ENCODE data around the gene GID8. TPM values are rescaled to one million over a fixed set of nuclear protein-coding genes. Genes with fewer than 3 reads are reported as not detected.

The GID8 gene
- total and polyA plus RNA-seq, 2 donors (not counting 1 experiment from before 2014, with no cell fraction given) = 12.4 to 47.4 TPM

- no peaks in the 10 kb centered on the region for H3K79me2 ChIP-seq (ENCODE audit: control insufficient read depth, insufficient read depth, low read length)
- TF ChIP-seq CTCF (IDR thresholded peaks at IDR 0.05) (no peak), EZH2 (IDR thresholded peaks at IDR 0.05; ENCODE audit: borderline replicate concordance, insufficient read depth, low read depth, low read length, poor library complexity, severe bottlenecking) (no peak)
- H3K4me3 ChIP-seq (ENCODE audit: control extremely low read depth in 1 of 5, extremely low read depth in 1 of 5, insufficient read depth in 1 of 5, low read depth in 2 of 5, low read length in 4 of 5) = no peak overlapping the region
- ATAC-seq (ENCODE audit: low read depth) (no peak), DNase-seq (no peak)
- intact Hi-C loops (cut with micrococcal nuclease) = no loop called here
- ChIA-PET POLR2A (no interaction called here), CTCF (interaction anchor here (0.8 to 1.6 kb wide), 3 partner anchors 12 to 83 kb away, joined by 3 to 5 read pairs (median 4); no protein-coding TSS in a partner anchor)
- no peaks in the 10 kb centered on the region for H3K9me3 Mint-ChIP-seq (ENCODE audit: insufficient read depth)
- H3K9ac ChIP-seq (ENCODE audit: low read length) = no peak overlapping the region
- no peak overlapping the region for H3K27ac ChIP-seq (ENCODE audit: low read length in 2 of 2)
- no peaks in the 10 kb centered on the region for H3K4me1 Mint-ChIP-seq
- peaks cover 31% of the 10 kb centered on the region for H4K20me1 ChIP-seq (ENCODE audit: control insufficient read depth, insufficient read depth, low read length, poor library complexity, severe bottlenecking)
- no peaks in the 10 kb centered on the region for H3K9me3 ChIP-seq (ENCODE audit: control extremely low read depth in 1 of 3, control insufficient read depth in 2 of 3, insufficient read depth in 1 of 3, low read length in 2 of 3)
- no peak overlapping the region for H3K27ac Mint-ChIP-seq
- H3K4me2 ChIP-seq (replicated peaks; ENCODE audit: low read depth, low read length, poor library complexity, severe bottlenecking) = no peak overlapping the region
- no peaks in the 10 kb centered on the region for H3K27me3 ChIP-seq (replicated peaks in 1 of 4; ENCODE audit: control extremely low read depth in 1 of 4, control insufficient read depth in 3 of 4, insufficient read depth in 4 of 4, low read length in 3 of 4)
- no peak overlapping the region for H3K4me3 Mint-ChIP-seq
- H3K4me1 ChIP-seq (ENCODE audit: control insufficient read depth in 2 of 2, insufficient read depth in 2 of 2, low read length in 2 of 2) = no peaks in the 10 kb centered on the region
- H3K36me3 ChIP-seq (replicated peaks in 1 of 2; ENCODE audit: control extremely low read depth in 1 of 2, control insufficient read depth in 1 of 2, extremely low read depth in 1 of 2, insufficient read depth in 2 of 2, low read length in 1 of 2) = peaks cover 3 to 85% of the 10 kb centered on the region in 2 experiments
- H3K27me3 Mint-ChIP-seq = no peaks in the 10 kb centered on the region
- whole genome bisulfite sequencing (ENCODE audit: insufficient coverage) = 93% methylated on average over 7 of the region's 9 CpGs
- no peak overlapping the region for H2AFZ ChIP-seq (ENCODE audit: insufficient read depth, low read depth, low read length, poor library complexity, severe bottlenecking)
These were observed 48.1 kb upstream of the GID8 start for GRCh38 chr20:62889871-62890270.

- WGBS (ENCODE audit: insufficient coverage) = 96% methylated on average over 5 of the region's 7 CpGs
- ATAC-seq (ENCODE audit: low read depth) (no peak), DNase-seq (no peak)
- ChIA-PET CTCF (interaction anchor here (1.2 to 1.6 kb wide), 3 partner anchors 9 to 82 kb away, joined by 4 to 5 read pairs (median 4); no protein-coding TSS in a partner anchor), POLR2A (no interaction called here)
- Histone ChIP-seq H3K4me2 (replicated peaks; ENCODE audit: low read depth, low read length, poor library complexity, severe bottlenecking) (no peak overlapping the region), H3K4me1 (ENCODE audit: control insufficient read depth in 2 of 2, insufficient read depth in 2 of 2, low read length in 2 of 2) (no peaks in the 10 kb centered on the region), H3K79me2 (ENCODE audit: control insufficient read depth, insufficient read depth, low read length) (no peaks in the 10 kb centered on the region), H3K9me3 (ENCODE audit: control extremely low read depth in 1 of 3, control insufficient read depth in 2 of 3, insufficient read depth in 1 of 3, low read length in 2 of 3) (no peaks in the 10 kb centered on the region), H3K36me3 (replicated peaks in 1 of 2; ENCODE audit: control extremely low read depth in 1 of 2, control insufficient read depth in 1 of 2, extremely low read depth in 1 of 2, insufficient read depth in 2 of 2, low read length in 1 of 2) (peaks cover 3 to 91% of the 10 kb centered on the region in 2 experiments), H4K20me1 (ENCODE audit: control insufficient read depth, insufficient read depth, low read length, poor library complexity, severe bottlenecking) (peaks cover 37% of the 10 kb centered on the region), H3K4me3 (ENCODE audit: control extremely low read depth in 1 of 5, extremely low read depth in 1 of 5, insufficient read depth in 1 of 5, low read depth in 2 of 5, low read length in 4 of 5) (no peak overlapping the region), H3K27ac (ENCODE audit: low read length in 2 of 2) (no peak overlapping the region), H3K27me3 (replicated peaks in 1 of 4; ENCODE audit: control extremely low read depth in 1 of 4, control insufficient read depth in 3 of 4, insufficient read depth in 4 of 4, low read length in 3 of 4) (no peaks in the 10 kb centered on the region), H3K9ac (ENCODE audit: low read length) (no peak overlapping the region), H2AFZ (ENCODE audit: insufficient read depth, low read depth, low read length, poor library complexity, severe bottlenecking) (no peak overlapping the region)
- TF ChIP-seq EZH2 (IDR thresholded peaks at IDR 0.05; ENCODE audit: borderline replicate concordance, insufficient read depth, low read depth, low read length, poor library complexity, severe bottlenecking) (no peak), CTCF (IDR thresholded peaks at IDR 0.05) (no peak)
- intact Hi-C loops (cut with micrococcal nuclease) = no loop called here
- H3K27ac Mint-ChIP-seq = no peak overlapping the region
- H3K9me3 Mint-ChIP-seq (ENCODE audit: insufficient read depth) = no peaks in the 10 kb centered on the region
- H3K4me1 Mint-ChIP-seq = no peaks in the 10 kb centered on the region
- no peaks in the 10 kb centered on the region for H3K27me3 Mint-ChIP-seq
- no peak overlapping the region for H3K4me3 Mint-ChIP-seq
These were observed 47.5 kb upstream of the GID8 start for GRCh38 chr20:62890444-62890843.
